HG03521 (cell line): ENCODE measurements around the gene RGS13.
A peak's percentile ranks its signal among the peaks of the same experiment; 100 is the strongest.

Source experiments
- ATAC-seq: cut with Tn5 transposase; IDR thresholded peaks from one replicate; pipeline ENCODE4 v1.9.1; 2021; ENCODE audit warnings: mild to moderate bottlenecking, moderate library complexity; ENCODE audit not compliant: unreplicated experiment

The RGS13 gene

GRCh38 chr1:192635939-192636338 lies at the start of gene RGS13:
TSS of gene RGS13 (plus strand) at chr1:192636147. CDS start at chr1:192644335, 8,188 bp downstream.
- ATAC-seq, result no peak

GRCh38 chr1:192587386-192588266 lies 48.3 kb upstream of the RGS13 start:
- no peak for ATAC-seq

GRCh38 chr1:192588546-192588945 lies 47.4 kb upstream of the RGS13 start:
- no peak for ATAC-seq

DNA sequence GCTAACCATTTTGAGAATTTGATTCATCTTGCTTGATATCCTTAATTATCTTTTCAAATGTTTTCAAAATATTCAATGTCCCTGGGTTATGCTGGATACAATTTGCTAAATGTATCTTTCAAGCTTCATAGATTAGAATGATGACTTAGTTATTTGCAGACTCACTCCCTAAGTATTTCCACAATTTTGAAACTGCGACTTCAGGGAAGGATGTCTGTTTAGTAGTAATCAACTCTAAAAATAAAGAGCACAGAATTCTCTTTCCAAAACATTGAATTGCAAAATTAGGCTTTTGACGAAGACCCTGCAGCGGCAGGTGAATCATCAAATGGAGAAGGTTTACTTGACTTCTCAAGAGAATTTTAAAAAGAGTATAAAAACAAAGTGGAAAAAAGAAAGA lies 46.1 kb upstream of the RGS13 start:
- ATAC-seq, result no peak

- ATAC-seq, result no peak
Observed at GRCh38 chr1:192592517-192592916, 43.4 kb upstream of the RGS13 start.

GRCh38 chr1:192592981-192593708 lies 42.8 kb upstream of the RGS13 start:
- ATAC-seq, result no peak

DNA sequence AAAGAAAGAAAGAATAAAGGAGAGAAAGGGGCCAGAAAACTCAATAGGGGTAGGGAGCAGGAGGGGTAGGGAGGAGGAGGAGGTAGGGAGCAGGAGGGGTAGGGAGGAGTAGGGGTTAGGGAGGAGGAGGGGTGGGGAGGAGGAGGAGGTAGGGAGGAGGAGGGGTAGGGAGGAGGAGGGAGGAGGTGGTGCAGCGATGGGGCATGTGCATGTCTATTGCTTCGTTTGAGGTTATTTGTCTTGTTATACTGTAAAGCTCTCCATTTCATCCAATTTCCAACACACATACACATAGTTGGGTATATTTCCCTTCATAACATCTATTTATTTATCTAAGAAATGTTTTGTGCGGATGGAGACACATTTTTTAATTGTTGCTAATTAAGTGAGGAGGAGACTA lies 40.6 kb upstream of the RGS13 start:
- ATAC-seq, result no peak

- ATAC-seq, result no peak
Observed at GRCh38 chr1:192598589-192598988, 37.4 kb upstream of the RGS13 start.

DNA sequence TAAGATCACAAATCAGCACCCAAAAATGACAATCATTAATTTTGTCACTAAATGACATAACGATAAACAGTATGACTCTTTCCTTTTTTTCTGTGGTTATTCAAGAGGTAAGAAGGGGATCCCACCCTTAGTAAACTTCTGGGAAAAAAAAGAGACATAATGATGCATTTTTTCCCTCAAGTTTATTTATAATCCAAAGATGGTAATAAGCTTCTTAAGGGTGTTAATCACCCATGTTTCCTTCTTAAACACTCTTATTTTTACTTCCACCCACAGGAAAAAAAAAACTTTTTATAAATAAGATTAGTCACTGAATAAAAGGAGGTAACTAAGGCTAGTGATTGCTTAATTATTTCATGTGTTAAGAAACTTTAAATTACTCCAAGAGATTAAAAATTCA lies 35.7 kb upstream of the RGS13 start:
- ATAC-seq, result no peak

DNA sequence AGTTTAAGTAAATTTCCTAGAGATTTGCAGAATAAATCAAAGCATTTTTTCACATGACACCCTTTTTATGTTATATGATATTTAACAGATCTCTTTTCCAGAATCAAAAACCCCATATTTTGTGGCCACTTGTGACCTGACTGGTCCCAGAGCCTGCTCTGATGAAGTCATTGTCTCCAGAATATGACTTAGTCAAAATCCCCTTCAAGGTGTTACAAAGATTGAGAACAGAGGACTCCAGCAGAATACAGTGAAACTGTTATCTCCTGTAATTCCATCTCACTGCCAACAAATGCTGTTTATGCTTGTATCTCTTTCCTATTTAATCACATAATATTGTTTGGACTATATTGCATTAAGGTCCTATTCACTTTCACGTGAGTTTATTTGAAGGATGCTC lies 34.8 kb upstream of the RGS13 start:
- ATAC-seq, result peak; percentile 37

GRCh38 chr1:192601567-192601966 lies 34.4 kb upstream of the RGS13 start:
- ATAC-seq, result no peak

DNA sequence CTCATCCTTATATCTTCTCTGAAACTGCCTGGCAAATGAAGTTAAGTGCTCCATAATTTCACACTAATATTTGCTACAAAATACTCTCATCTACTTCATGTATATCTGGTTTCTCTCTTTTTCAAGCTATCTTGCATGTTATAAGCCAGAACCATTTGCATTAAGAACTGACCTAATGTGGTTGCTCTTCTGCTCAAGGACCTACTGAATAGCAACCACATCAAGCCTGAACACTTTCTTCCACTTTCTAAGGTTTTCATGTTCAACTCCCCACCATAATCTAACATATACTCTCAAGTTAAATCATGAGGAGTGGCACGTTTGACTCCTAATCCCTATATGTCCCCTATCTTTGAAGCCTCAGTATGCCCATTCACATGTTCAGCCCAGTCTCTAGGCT lies 33.2 kb upstream of the RGS13 start:
- ATAC-seq, result peak; percentile 27

GRCh38 chr1:192603218-192603787 lies 32.6 kb upstream of the RGS13 start:
- no peak for ATAC-seq

GRCh38 chr1:192604979-192605620 lies 30.8 kb upstream of the RGS13 start:
- ATAC-seq, result no peak

- no peak for ATAC-seq
Observed at GRCh38 chr1:192608671-192609070, 27.3 kb upstream of the RGS13 start.

DNA sequence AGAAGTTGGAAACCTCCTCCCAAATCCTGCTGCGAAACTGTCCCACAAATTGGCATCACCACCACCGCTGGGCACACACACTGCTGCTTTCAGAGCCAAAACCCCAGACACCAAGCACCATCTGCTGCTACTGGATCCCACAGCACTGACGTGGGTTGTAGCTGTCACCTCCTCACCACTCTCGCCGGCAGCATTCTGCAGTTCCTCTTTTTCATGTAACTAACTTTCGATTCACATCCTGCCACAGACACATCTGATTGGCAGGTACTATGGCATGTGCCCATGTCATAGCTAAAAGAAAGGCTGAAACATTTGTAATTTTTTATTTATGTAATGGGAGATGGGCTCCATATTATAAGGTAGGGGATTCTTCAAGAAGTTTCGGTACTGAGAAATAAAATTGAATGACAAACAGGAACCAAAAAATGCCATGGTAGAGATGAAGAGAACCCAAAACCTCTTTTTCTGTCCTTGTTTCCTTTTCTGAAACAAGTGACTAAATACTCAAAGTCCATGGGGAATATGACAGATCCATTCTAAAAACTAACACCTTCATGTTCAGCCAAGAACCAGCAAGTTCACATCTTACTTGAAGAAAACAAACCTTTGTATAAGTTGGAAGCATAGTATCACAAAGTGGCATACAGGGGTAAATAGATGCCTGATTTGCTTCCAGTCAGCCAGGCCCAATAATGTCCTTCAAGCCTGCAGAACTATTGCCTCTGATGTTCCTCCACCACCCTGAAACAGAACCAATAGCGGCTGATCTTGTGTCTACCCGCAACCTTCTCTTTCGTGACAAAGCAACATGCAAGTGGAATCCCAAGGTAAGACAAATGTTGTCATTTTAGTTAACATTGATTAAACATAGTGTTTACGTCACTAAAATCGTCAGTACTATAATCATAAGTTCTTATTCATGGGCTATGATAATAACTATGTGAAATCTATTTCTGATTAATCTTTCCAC lies 26.6 kb upstream of the RGS13 start:
- peak; percentile 99 for ATAC-seq

GRCh38 chr1:192610112-192610889 lies 25.6 kb upstream of the RGS13 start:
- ATAC-seq, result no peak

- no peak for ATAC-seq
Observed at GRCh38 chr1:192615055-192615454, 20.9 kb upstream of the RGS13 start.

DNA sequence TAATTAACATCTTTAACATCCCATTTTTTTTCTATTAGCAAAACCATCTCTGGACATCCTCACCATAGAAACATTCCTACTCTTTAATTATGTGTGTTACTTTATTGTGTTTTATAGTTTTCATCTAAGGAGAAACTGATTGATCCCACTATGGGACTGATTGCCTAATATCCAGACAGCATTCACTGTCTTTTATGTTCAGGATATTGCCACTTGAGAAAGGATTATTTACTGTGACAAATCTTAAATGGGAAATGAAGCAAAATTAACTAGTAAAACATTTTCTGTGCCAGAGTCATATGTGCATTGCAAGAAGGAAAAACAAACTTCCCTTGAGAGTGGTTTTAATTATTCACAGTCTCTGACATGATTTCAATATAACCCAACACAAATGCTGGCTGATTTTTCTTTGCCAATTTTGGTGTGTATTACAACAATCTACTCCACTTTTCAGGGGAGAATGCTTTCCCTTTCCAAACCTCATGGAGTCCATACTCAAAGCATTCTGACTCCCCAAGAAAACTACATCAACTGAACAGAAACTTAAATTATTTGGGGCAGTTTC lies 15.8 kb upstream of the RGS13 start:
- ATAC-seq, result no peak
